OCI-M2 (cell line): ENCODE measurements around the gene GLIS1.

ENCODE experiments used
- DNase-seq: peaks from one replicate; lab custom pipeline; 2025; ENCODE audit not compliant: unreplicated experiment; lab: John Stamatoyannopoulos, UW

The GLIS1 gene

DNA sequence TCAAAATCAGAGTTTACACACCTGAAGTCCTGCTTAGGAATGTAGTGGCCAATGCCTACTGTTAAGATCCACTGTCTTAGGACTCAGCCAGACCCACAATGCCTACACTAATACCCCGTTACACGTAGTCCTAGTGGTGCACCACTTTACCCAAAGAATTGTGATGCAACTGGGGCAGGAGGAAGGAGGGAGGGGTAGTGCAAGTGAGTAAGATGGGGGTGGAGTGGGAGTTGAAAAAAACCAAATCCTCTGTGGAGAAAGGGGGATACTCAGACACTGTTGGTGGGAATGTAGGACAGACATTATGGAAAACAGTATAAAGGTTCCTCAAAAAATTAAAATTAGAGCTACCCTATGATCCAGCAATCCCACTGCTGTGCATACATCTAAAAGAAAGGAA, 19.5 kb downstream of the GLIS1 start:
- DNase-seq, result no peak

DNA sequence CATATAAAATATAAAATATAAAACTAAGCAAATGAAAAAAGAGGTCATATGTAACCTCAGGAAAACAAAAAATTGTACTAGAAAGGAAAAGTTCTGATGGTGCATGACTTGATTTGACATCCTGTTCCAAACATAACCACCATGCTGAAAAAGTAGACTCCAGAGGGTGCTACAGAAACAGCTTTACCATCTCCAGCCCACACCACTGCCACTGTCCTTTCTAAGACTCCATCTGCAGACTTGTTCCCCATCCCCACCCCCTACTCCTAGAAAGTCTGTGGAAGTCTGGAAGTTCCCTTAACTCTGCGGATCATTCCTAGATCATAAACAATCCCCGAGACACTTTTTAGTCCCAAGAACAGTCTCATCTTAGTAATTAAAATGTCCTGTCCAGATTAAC, 20.5 kb downstream of the GLIS1 start:
- no peak for DNase-seq

- no peak for DNase-seq
Measured at GRCh38 chr1:53717025-53717804, 21.7 kb downstream of the GLIS1 start.

GRCh38 chr1:53716150-53716549, 22.8 kb downstream of the GLIS1 start:
- no peak for DNase-seq

GRCh38 chr1:53715478-53715877, 23.5 kb downstream of the GLIS1 start:
- DNase-seq, result no peak

GRCh38 chr1:53712276-53712675, 26.7 kb downstream of the GLIS1 start:
- DNase-seq, result no peak

GRCh38 chr1:53710584-53710983, 28.4 kb downstream of the GLIS1 start:
- no peak for DNase-seq

DNA sequence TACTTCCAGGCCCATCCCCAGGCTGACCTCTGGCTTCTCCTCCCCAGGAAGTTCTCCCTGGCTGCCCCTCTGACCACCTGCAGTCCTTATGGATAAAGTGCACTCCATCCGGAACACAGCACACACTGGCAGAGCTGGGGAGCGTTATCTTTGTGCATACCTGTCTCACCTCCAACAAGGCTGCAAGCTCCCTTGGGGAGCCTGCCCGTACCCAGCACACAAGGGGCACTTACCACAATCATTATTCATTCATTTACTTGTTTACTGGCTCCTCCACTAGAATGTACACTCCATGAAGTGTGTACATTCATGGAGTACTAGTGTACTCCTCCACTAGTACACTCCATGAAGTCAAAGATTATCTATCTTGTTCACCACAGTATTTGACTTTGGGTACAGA, 30.3 kb downstream of the GLIS1 start:
- DNase-seq, result no peak

DNA sequence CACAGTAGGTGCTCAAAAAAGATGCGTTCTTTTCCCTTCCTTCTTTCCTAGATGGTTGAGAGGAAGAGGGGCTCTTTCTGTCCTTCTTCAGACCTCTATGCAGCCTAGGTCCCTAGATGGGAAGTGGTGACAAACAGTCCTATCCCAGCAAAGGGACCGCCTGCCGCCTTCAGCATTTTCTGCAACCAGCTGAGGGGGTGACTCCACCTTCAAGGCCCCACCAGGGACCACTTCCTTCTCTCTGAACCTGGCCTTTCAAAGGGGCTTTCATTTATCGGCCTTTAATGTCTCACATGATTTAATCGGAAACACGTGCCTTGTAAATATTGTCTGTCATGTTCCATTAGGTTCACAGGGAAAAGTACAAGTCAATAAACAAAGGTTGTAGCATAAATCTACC, 32.6 kb downstream of the GLIS1 start:
- DNase-seq, result no peak

GRCh38 chr1:53705446-53706096, 33.4 kb downstream of the GLIS1 start:
- DNase-seq, result no peak

- no peak for DNase-seq
Measured at GRCh38 chr1:53704804-53705445, 34.0 kb downstream of the GLIS1 start.

DNA sequence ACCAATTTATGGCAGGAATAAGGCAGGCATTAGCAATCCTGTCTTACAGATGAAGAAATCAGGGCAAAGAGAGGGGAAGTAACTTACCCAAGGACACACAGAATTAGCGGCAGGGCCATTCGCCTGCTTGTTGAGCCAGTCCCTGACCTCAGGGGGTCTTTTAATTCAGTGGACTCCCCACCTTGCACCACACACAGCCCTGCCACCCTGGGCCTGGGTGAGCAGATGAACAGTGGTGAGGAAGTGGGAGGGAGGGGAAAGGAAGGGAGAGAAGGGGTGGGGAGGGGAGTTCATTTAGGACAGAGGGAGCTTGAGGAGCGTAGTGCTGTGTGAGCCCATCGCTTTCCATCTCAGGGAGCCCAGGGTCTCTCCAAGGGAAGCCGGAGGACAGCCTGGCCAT, 34.7 kb downstream of the GLIS1 start:
- DNase-seq, result no peak

GRCh38 chr1:53703174-53703573, 35.8 kb downstream of the GLIS1 start:
- DNase-seq, result no peak

DNA sequence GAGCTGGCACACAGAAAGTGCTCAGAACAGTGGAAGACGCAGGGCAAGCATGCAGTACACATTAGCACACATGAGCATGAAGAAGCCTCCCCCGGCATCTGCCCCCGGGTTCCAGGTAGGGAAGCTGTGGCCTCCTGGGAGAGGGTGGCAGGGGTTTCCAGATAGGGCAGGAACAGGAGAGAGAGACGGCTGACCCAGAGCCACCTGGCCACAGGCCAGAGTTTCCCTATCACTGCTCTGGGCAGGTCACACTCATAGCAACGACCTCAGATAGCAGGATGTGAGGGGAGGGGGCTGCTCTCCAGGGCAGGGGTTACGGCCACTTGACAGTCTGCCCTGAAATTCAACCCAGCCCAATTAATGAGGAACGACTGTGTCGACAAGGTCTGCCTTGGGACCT, 36.6 kb downstream of the GLIS1 start:
- no peak for DNase-seq

- DNase-seq, result no peak
Measured at GRCh38 chr1:53700776-53701175, 38.2 kb downstream of the GLIS1 start.

- no peak for DNase-seq
Measured at GRCh38 chr1:53699981-53700380, 39.0 kb downstream of the GLIS1 start.

GRCh38 chr1:53698384-53698980, 40.5 kb downstream of the GLIS1 start:
- DNase-seq, result no peak

- no peak for DNase-seq
Measured at GRCh38 chr1:53697721-53698383, 41.1 kb downstream of the GLIS1 start.

DNA sequence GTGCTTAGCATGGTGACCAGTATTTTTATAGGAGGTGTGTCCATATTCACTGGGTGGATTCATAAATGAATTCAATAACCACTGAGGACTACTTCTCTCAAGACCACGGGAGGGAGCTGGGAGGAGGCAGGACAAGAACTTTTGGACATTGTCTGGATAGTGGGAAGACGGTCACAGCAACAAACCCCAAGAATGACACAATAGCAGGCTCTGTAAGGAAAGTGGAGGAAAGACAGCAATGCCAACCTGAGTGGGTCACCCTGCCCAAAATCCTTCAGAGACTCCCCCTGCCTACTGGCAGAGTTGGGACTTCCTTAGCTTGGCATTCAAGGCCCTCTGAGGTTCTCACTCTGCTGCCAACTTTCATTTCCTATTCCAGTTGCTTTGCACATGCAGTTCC, 42.0 kb downstream of the GLIS1 start:
- no peak for DNase-seq

DNA sequence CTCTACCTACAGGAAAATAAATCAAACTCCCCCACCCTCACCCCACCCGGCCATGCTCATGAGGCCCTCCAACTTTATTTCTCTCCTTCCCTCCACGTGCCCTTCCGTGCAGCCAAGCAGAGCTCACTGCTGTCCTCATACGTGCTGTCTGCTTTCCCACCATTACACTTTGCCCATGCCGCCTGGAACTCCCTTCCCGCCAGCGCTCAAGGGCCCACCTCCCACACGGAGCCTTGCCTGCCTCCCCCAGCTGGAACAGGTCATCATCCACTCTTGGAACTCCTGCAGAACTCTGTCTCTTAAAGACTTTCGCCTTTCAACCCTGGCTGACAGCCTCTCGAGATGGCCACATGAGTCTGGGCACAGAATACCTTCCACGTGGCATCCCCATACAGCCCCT, 42.4 kb downstream of the GLIS1 start:
- no peak for DNase-seq

- DNase-seq, result no peak
Measured at GRCh38 chr1:53696051-53696450, 42.9 kb downstream of the GLIS1 start.
